Spleen (tissue), 7 donors: ENCODE measurements around the gene PRKCA.

Experiments
- POLR2A ChIP-seq, 3 donors: fragments of 450-650 bp; IDR thresholded peaks; one replicate each; pipeline ENCODE4 v1.5.1; 2017; ENCODE audit warnings: antibody characterized with exemption in 3 of 3, mild to moderate bottlenecking in 1 of 3
- TF ChIP-seq, protein P1 (sequence below), 11 experiments: fragments of 200-600 bp in 7 of 11; fragments of 450-650 bp in 4 of 11; sonication (generic) in 4 of 11; IDR thresholded peaks in 8 of 11; conservative IDR thresholded peaks in 3 of 11; 1 replicate in 7 of 11; 2 replicates in 4 of 11; pipeline versions ENCODE4 v1.4.0 to v1.8.0; 2016 to 2021; ENCODE audit warnings: antibody characterized with exemption in 11 of 11, inconsistent platforms in 4 of 11, mild to moderate bottlenecking in 1 of 11
- donor health status: DM: no; HTN: no; CAD: no; lungs with moderate emphysema.
- donor health status: DM: no; HTN: no; CAD: no.
- donor health status: DM: no; HTN: no; CAD: no.

DNA sequence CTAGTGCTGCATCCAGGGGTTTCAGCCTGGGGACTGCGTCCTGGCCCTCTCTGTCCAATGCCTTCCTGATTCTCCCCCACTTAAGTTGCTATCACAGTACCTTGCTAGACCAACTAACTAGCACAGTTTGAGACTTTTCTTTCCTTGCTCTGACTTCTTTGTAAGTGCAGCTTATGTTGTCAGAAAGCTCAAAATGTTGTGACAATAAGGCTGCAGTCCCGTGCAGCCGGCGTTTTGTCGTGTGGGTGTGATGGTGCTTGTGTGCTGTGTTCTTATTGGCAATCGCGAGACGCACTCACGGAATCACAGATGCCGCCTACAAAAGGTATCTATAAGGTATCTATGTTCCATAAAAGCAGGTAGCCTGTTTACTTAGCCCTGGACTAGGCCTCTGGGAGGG lies 132.8 kb downstream of the PRKCA start:
- TF ChIP-seq, protein P1, sequence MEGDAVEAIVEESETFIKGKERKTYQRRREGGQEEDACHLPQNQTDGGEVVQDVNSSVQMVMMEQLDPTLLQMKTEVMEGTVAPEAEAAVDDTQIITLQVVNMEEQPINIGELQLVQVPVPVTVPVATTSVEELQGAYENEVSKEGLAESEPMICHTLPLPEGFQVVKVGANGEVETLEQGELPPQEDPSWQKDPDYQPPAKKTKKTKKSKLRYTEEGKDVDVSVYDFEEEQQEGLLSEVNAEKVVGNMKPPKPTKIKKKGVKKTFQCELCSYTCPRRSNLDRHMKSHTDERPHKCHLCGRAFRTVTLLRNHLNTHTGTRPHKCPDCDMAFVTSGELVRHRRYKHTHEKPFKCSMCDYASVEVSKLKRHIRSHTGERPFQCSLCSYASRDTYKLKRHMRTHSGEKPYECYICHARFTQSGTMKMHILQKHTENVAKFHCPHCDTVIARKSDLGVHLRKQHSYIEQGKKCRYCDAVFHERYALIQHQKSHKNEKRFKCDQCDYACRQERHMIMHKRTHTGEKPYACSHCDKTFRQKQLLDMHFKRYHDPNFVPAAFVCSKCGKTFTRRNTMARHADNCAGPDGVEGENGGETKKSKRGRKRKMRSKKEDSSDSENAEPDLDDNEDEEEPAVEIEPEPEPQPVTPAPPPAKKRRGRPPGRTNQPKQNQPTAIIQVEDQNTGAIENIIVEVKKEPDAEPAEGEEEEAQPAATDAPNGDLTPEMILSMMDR (IDR thresholded peaks at IDR 0.05 in 8 of 11, conservative IDR thresholded peaks at IDR 0.05 in 3 of 11), result no peak
- no peak for TF ChIP-seq POLR2A (IDR thresholded peaks at IDR 0.05)
